GM12878 (cell line): Measurements from ENCODE around the gene C1orf174. TPM values are rescaled to one million over a fixed set of nuclear protein-coding genes. Genes with fewer than 3 reads are reported as not detected.

ENCODE experiments used
- BACH1 ChIP-seq: fragments of 450-650 bp; IDR thresholded peaks from 2 replicates; pipeline ENCODE4 v1.6.1; 2017; ENCODE audit warnings: mild to moderate bottlenecking, borderline replicate concordance
- BCL11A ChIP-seq: IDR thresholded peaks from 2 replicates; pipeline ENCODE4 v1.6.1; 2011; ENCODE audit warnings: low read depth, low read length
- BRCA1 ChIP-seq: IDR thresholded peaks from 2 replicates; pipeline ENCODE4 v1.6.1; 2011; ENCODE audit warnings: low read depth, low read length, improper control_type of control experiment
- CHD2 ChIP-seq: IDR thresholded peaks from 2 replicates; pipeline ENCODE4 v1.6.1; 2011; ENCODE audit warnings: low read depth, low read length, improper control_type of control experiment, borderline replicate concordance
- CREB1 ChIP-seq: IDR thresholded peaks from 2 replicates; pipeline ENCODE4 v1.6.1; 2012; ENCODE audit warnings: low read depth, mild to moderate bottlenecking, inconsistent platforms
- E2F4 ChIP-seq: IDR thresholded peaks from 2 replicates; pipeline ENCODE4 v1.6.1; 2012; ENCODE audit warnings: low read depth, low read length, improper control_type of control experiment
- ELK1 ChIP-seq: IDR thresholded peaks from 2 replicates; pipeline ENCODE4 v1.6.1; 2012; ENCODE audit warnings: low read depth, low read length, improper control_type of control experiment
- FOS ChIP-seq: IDR thresholded peaks from 3 replicates; pipeline ENCODE4 v1.6.1; 2011; ENCODE audit warnings: borderline replicate concordance; ENCODE audit not compliant: insufficient read length; ENCODE audit errors: extremely low read depth
- JUND ChIP-seq: IDR thresholded peaks from 2 replicates; pipeline ENCODE4 v1.6.1; 2012; ENCODE audit warnings: low read depth, mild to moderate bottlenecking, low read length, improper control_type of control experiment, moderate library complexity
- KAT2A ChIP-seq: conservative IDR thresholded peaks from 2 replicates; pipeline ENCODE4 v1.6.1; 2011; ENCODE audit warnings: low read depth, low read length; ENCODE audit not compliant: control insufficient read depth
- MYB ChIP-seq: fragments of 150-350 bp; IDR thresholded peaks from 2 replicates; pipeline ENCODE4 v1.6.1; 2014; ENCODE audit warnings: mild to moderate bottlenecking, low read depth, low read length, borderline replicate concordance
- MYC ChIP-seq: IDR thresholded peaks from 2 replicates; pipeline ENCODE4 v1.6.1; 2011; ENCODE audit warnings: mild to moderate bottlenecking, low read length, moderate library complexity, inconsistent platforms; ENCODE audit not compliant: insufficient read depth, insufficient replicate concordance, insufficient read length, severe bottlenecking
- NFXL1 ChIP-seq: fragments of 450-650 bp; IDR thresholded peaks from 2 replicates; pipeline ENCODE4 v1.6.1; 2017; ENCODE audit warnings: antibody characterized with exemption, mild to moderate bottlenecking, borderline replicate concordance
- PML ChIP-seq: IDR thresholded peaks from 2 replicates; pipeline ENCODE4 v1.6.1; 2012; ENCODE audit warnings: low read length, inconsistent platforms
- RB1 ChIP-seq: fragments of 450-650 bp; formaldehyde crosslinking; IDR thresholded peaks from 2 replicates; pipeline ENCODE4 v1.6.1; 2017; ENCODE audit warnings: mild to moderate bottlenecking, borderline replicate concordance
- REST ChIP-seq: IDR thresholded peaks from 2 replicates; pipeline ENCODE4 v1.6.1; 2012; ENCODE audit warnings: mild to moderate bottlenecking, low read depth, low read length
- SIX5 ChIP-seq: IDR thresholded peaks from 2 replicates; pipeline ENCODE4 v1.6.1; 2011; ENCODE audit warnings: mild to moderate bottlenecking, low read depth, low read length, moderate library complexity; ENCODE audit not compliant: severe bottlenecking
- SPI1 ChIP-seq: IDR thresholded peaks from 2 replicates; pipeline ENCODE4 v1.6.1; 2011; ENCODE audit warnings: low read depth, mild to moderate bottlenecking, low read length, moderate library complexity, borderline replicate concordance; ENCODE audit not compliant: insufficient read depth
- SREBF2 ChIP-seq: IDR thresholded peaks from 2 replicates; pipeline ENCODE4 v1.6.1; 2012; ENCODE audit warnings: mild to moderate bottlenecking, low read length
- SUPT20H ChIP-seq: IDR thresholded peaks from 2 replicates; pipeline ENCODE4 v1.6.1; 2011; ENCODE audit warnings: low read depth, mild to moderate bottlenecking, low read length, moderate library complexity, borderline replicate concordance; ENCODE audit not compliant: control insufficient read depth
- TARDBP ChIP-seq: IDR thresholded peaks from 2 replicates; pipeline ENCODE4 v1.6.1; 2016; ENCODE audit warnings: borderline replicate concordance
- TCF7 ChIP-seq: IDR thresholded peaks from 2 replicates; pipeline ENCODE4 v1.6.1; 2014; ENCODE audit warnings: antibody characterized with exemption, borderline replicate concordance
- USF2 ChIP-seq: IDR thresholded peaks from 2 replicates; pipeline ENCODE4 v1.6.1; 2011; ENCODE audit warnings: low read depth, low read length, improper control_type of control experiment, borderline replicate concordance
- WRNIP1 ChIP-seq: IDR thresholded peaks from 2 replicates; pipeline ENCODE4 v1.6.1; 2011; ENCODE audit warnings: low read depth, low read length, improper control_type of control experiment, borderline replicate concordance
- polyA plus RNA-seq, 11 experiments: library from polyadenylated mRNA; depleted of rRNA in 4 of 11; unstranded in 6 of 11; stranded (reverse) in 5 of 11; fragments of >200 nt; fragmentation: Nextera tagmentation in 4 of 11; fragmentation: Illumina TruSeq in 1 of 11; extraction: Ambion mirVana in 4 of 11; extraction: Trizol in 1 of 11; gene quantifications; 1 replicate in 1 of 11; 2 replicates in 10 of 11; pipeline versions ENCODE4 v1.2.1 to v1.2.3, GENCODE V29; 2011 to 2016; ENCODE audit warnings: inconsistent platforms in 2 of 11, missing spikeins in 2 of 11, low read depth in 1 of 11
- total RNA-seq, 4 experiments: library from RNA; depleted of rRNA in 3 of 4; stranded (reverse); fragments of >200 nt in 3 of 4; fragmentation: Illumina TruSeq in 1 of 4; extraction: Trizol in 1 of 4; gene quantifications; 2 replicates each; pipeline versions ENCODE4 v1.2.1 to v1.2.3, GENCODE V29; 2013 to 2021

C1orf174 gene
- total and polyA plus RNA-seq, 10 of the 15 experiments (the other 5 are each of a cell fraction or from before 2014, with no cell fraction given): 17.5 to 35.4 (median 25.1) TPM

GRCh38 chr1:3900150-3900968 lies at the start of gene C1orf174 (continued):
- TF ChIP-seq SIX5: peak; percentile 79
- TF ChIP-seq FOS: no peak
- TF ChIP-seq BCL11A: no peak
- TF ChIP-seq TCF7: no peak
- TF ChIP-seq SREBF2: no peak
- peak; percentile 69 for TF ChIP-seq CREB1
- TF ChIP-seq ELK1: no peak
- TF ChIP-seq SPI1: no peak; the same call in 1 of the 2 replicates
- no peak for TF ChIP-seq NFXL1
- TF ChIP-seq WRNIP1: 0 out of 2 replicates have a peak, but pooled peaks have one; percentile 71
- peak; percentile 33; the same call in 1 of the 2 replicates for TF ChIP-seq E2F4
- TF ChIP-seq CHD2: no peak; the same call in 1 of the 2 replicates
- TF ChIP-seq MYB: no peak
- TF ChIP-seq PML: no peak
- TF ChIP-seq KAT2A: no peak
- peak; percentile 70; the same call in 1 of the 2 replicates for TF ChIP-seq BACH1
- TF ChIP-seq USF2: no peak; the same call in 1 of the 2 replicates
- TF ChIP-seq MYC: no peak
- no peak for TF ChIP-seq BRCA1
- TF ChIP-seq SUPT20H: no peak
- no peak for TF ChIP-seq RB1
- no peak for TF ChIP-seq JUND
- peak; percentile 67 for TF ChIP-seq TARDBP
- no peak for TF ChIP-seq REST
